OCI-M2 (cell line): ENCODE results near the gene F10.

Experiments used
- DNase-seq: peaks from one replicate; lab custom pipeline; 2025; ENCODE audit not compliant: unreplicated experiment; lab: John Stamatoyannopoulos, UW

Gene F10

GRCh38 chr13:113086031-113086750, 36.4 kb upstream of the F10 start:
- DNase-seq: no peak

GRCh38 chr13:113086991-113087922, 35.3 kb upstream of the F10 start:
- no peak for DNase-seq

GRCh38 chr13:113087923-113088690, 34.5 kb upstream of the F10 start:
- no peak for DNase-seq

GRCh38 chr13:113088691-113089020, 33.9 kb upstream of the F10 start:
- DNase-seq: no peak

- DNase-seq: no peak
These were observed 32.7 kb upstream of the F10 start for GRCh38 chr13:113089693-113090414.

GRCh38 chr13:113090415-113090770, 32.2 kb upstream of the F10 start:
- DNase-seq: no peak

GRCh38 chr13:113090806-113091205, 31.8 kb upstream of the F10 start:
- no peak for DNase-seq

- no peak for DNase-seq
These were observed 31.3 kb upstream of the F10 start for GRCh38 chr13:113091211-113091771.

GRCh38 chr13:113091891-113092775, 30.5 kb upstream of the F10 start:
- DNase-seq: no peak

- no peak for DNase-seq
These were observed 29.6 kb upstream of the F10 start for GRCh38 chr13:113092776-113093579.

- no peak for DNase-seq
These were observed 28.8 kb upstream of the F10 start for GRCh38 chr13:113093580-113094409.

GRCh38 chr13:113094410-113094800, 28.2 kb upstream of the F10 start:
- no peak for DNase-seq

- DNase-seq: no peak
These were observed 27.2 kb upstream of the F10 start for GRCh38 chr13:113095146-113096051.

- DNase-seq: no peak
These were observed 26.4 kb upstream of the F10 start for GRCh38 chr13:113096052-113096744.

- no peak for DNase-seq
These were observed 25.8 kb upstream of the F10 start for GRCh38 chr13:113096745-113097305.

- no peak for DNase-seq
These were observed 24.9 kb upstream of the F10 start for GRCh38 chr13:113097651-113098050.
